ENCODE measurements around the gene IL20. TPM values are rescaled to one million over a fixed set of nuclear protein-coding genes. Genes with fewer than 3 reads are reported as not detected.

Gene IL20
- total RNA-seq: not detected

- ATAC-seq (ENCODE audit: low FRiP score in 2 of 2) (peak; percentile 88), DNase-seq (peak in 1 of 2 donors; percentile 95)
- peaks cover 0 to 9% (median 2%) of the 10 kb centered on the region in 4 donors for H3K4me1 ChIP-seq
- H3K4me3 ChIP-seq: no peak within 1 kb of the TSS
- no peak within 1 kb of the TSS for H3K27ac ChIP-seq
- H3K27me3 ChIP-seq: no peaks in the 10 kb centered on the region
- H3K9me3 ChIP-seq: no peaks in the 10 kb centered on the region
- WGBS, 2 donors: 42 to 54% methylated on average over 14 to 19 of the region's 19 CpGs
- peak; percentile 73 to 89 (median 83) for TF ChIP-seq CTCF (IDR thresholded peaks at IDR 0.05)
- no peak for TF ChIP-seq EP300 (IDR thresholded peaks at IDR 0.05)
- H3K36me3 ChIP-seq: no peaks in the 10 kb centered on the region
Observed at GRCh38 chr1:206864939-206865671, at the start of gene IL20. TSS of gene IL20 (plus strand) at chr1:206865623. CDS start at chr1:206865853, 230 bp downstream.

GRCh38 chr1:206816390-206817287, 48.8 kb upstream of the IL20 start:
- 68 to 72% methylated on average over 4 of the region's 4 CpGs for WGBS, 2 donors
- no peaks in the 10 kb centered on the region for H3K27me3 ChIP-seq
- H3K27ac ChIP-seq: no peak overlapping the region
- H3K36me3 ChIP-seq: no peaks in the 10 kb centered on the region
- H3K4me1 ChIP-seq: peaks cover 0 to 5% (median 0%) of the 10 kb centered on the region in 4 donors
- TF ChIP-seq CTCF (IDR thresholded peaks at IDR 0.05): no peak
- TF ChIP-seq POLR2A (IDR thresholded peaks at IDR 0.05): no peak
- TF ChIP-seq POLR2AphosphoS5 (IDR thresholded peaks at IDR 0.05): no peak
- no peak for TF ChIP-seq EP300 (IDR thresholded peaks at IDR 0.05)
- peaks cover 0 to 5% (median 2%) of the 10 kb centered on the region in 4 donors for H3K9me3 ChIP-seq
- ATAC-seq (ENCODE audit: low FRiP score in 2 of 2): peak in 1 of 2 donors; percentile 46
- no peak overlapping the region for H3K4me3 ChIP-seq
- DNase-seq: no peak

GRCh38 chr1:206821493-206821892, 43.9 kb upstream of the IL20 start:
- Histone ChIP-seq H3K27me3 (no peaks in the 10 kb centered on the region), H3K27ac (no peak overlapping the region), H3K4me3 (no peak overlapping the region), H3K9me3 (no peaks in the 10 kb centered on the region), H3K4me1 (peaks cover 0 to 15% (median 3%) of the 10 kb centered on the region in 4 donors), H3K36me3 (no peaks in the 10 kb centered on the region)
- no peak for ATAC-seq (ENCODE audit: low FRiP score in 2 of 2)
- 70 to 71% methylated on average over 4 of the region's 4 CpGs for WGBS, 2 donors
- DNase-seq: no peak
- TF ChIP-seq EP300 (IDR thresholded peaks at IDR 0.05) (no peak), POLR2A (IDR thresholded peaks at IDR 0.05) (no peak), POLR2AphosphoS5 (IDR thresholded peaks at IDR 0.05) (no peak), CTCF (IDR thresholded peaks at IDR 0.05) (no peak)

GRCh38 chr1:206823727-206824126, 41.7 kb upstream of the IL20 start:
- peak in 1 of 2 donors; percentile 89 for ATAC-seq (ENCODE audit: low FRiP score in 2 of 2)

More at GRCh38 chr1:206823727-206824126, 41.7 kb upstream of the IL20 start:
- H3K4me1 ChIP-seq: peaks cover 0 to 15% (median 3%) of the 10 kb centered on the region in 4 donors
- H3K9me3 ChIP-seq: no peaks in the 10 kb centered on the region
- no peak overlapping the region for H3K4me3 ChIP-seq
- 49 to 52% methylated on average over 5 of the region's 5 CpGs for WGBS, 2 donors
- no peaks in the 10 kb centered on the region for H3K36me3 ChIP-seq
- TF ChIP-seq POLR2A (IDR thresholded peaks at IDR 0.05) (no peak), CTCF (IDR thresholded peaks at IDR 0.05) (no peak), POLR2AphosphoS5 (IDR thresholded peaks at IDR 0.05) (no peak), EP300 (IDR thresholded peaks at IDR 0.05) (no peak)
- no peak for DNase-seq
- no peak overlapping the region for H3K27ac ChIP-seq
- no peaks in the 10 kb centered on the region for H3K27me3 ChIP-seq
